Measurements from ENCODE around the gene MELTF. TPM values are rescaled to one million over a fixed set of nuclear protein-coding genes. Genes with fewer than 3 reads are reported as not detected.
A peak's percentile ranks its signal among the peaks of the same experiment; 100 is the strongest.

The MELTF gene
- total RNA-seq, 1 donor, result 5.6 TPM

DNA sequence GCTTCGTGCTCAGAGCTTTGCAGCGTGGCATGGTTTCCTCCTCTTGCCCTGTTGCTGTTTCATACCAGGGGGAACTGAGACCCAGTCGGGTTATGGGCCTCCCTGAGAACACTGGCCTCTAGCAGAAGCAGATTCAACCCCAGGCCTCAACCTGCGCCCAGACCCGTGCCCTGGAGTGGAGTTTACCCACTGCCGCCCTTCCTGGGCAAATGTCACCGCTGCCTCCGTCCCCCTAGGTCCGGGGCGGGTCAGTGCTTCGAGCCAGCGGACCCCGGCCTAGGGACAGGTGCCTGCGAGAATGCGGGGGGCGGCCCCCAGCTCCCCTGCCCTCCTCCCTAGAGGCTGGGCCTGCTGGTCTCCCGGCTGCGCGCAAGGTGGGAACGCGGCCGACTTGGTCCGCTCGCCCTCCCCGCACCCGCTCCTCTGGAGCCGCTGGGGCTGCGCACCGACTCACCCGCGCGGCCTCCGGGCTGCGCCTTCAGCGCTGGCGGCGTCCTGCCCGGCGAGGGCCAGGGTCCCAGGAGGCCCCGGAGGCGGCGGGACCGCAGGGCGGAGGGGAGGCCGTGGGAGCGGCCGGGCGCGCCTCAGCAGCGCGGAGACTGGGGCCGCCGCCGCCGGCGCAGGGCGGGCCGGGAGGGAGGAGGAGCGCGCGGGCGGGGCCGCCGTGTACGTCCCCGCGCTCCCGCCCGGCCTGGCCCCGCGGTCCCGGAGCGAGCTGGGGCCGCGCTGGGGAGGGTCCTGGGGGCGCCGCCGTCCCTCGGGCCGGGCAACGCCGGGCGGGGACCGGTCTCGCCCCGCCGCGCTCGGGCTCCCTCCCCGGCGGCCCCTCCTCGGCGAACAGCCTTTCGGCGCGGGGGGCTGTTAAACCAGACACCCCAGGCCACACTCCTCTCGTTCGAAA is 61.1 kb downstream of the MELTF start, which contains the start of gene PIGZ:
Gene PIGZ, minus strand, starts transcription at position 601 of the 901 bp plus-strand sequence. CDS start 16,802 bp downstream, outside the sequence.
- TF ChIP-seq CTCF (IDR thresholded peaks at IDR 0.05; ENCODE audit: insufficient read depth, low read length), result no peak
- peak; percentile 22 for DNase-seq (ENCODE audit: low read depth)
- peak within 1 kb of the TSS; percentile 71 for H3K4me3 ChIP-seq (ENCODE audit: low read depth, low read length)

GRCh38 chr3:196967412-196968232 is 62.0 kb downstream of the MELTF start:
- no peak for DNase-seq (ENCODE audit: low read depth)
- TF ChIP-seq CTCF (IDR thresholded peaks at IDR 0.05; ENCODE audit: insufficient read depth, low read length), result no peak
- H3K4me3 ChIP-seq (ENCODE audit: low read depth, low read length), result peak overlapping the region; percentile 71

DNA sequence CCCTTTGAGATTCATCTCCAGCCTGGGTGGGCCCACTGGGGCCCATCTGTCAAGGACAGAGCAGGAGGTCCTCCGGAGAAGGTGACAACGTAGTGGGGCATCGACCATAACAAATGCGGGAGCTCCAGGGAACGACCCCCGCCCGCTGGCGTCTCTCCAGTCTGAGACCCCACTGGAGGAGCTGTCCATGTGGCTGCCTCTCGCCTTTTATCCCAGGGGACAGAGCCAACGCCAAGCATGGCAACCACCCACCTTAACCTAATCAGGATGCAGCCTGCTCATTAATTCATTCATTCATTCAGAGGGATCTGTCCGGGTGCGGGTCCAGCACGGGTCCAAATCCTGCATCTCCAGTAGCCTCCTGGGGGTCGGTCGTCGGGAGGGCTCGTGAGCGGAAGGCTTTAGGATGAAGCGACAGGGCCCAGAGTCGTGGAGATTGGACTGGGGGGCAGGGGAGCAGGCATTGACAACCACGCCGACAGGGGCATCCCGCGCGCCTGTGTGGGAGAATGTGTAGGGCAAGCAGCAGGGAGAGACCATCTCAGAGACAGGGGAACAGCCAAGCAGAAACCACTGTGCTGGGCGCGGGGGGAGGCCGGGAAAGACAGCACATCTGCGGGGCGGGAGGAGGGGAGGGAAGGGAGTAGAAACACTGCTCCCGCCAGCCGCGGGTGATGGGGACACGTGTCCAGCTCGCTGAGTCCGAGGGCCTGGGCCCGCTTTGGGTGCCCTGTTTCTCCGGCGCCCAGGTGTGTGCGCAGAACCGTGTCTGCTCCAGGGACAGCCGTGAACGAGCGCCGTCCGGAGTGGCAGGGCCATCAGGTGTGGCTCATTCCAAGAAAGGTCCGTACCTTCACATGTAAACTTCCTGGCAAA is 62.9 kb downstream of the MELTF start:
- no peak overlapping the region for H3K4me3 ChIP-seq (ENCODE audit: low read depth, low read length)
- no peak for TF ChIP-seq CTCF (IDR thresholded peaks at IDR 0.05; ENCODE audit: insufficient read depth, low read length)
- no peak for DNase-seq (ENCODE audit: low read depth)

DNA sequence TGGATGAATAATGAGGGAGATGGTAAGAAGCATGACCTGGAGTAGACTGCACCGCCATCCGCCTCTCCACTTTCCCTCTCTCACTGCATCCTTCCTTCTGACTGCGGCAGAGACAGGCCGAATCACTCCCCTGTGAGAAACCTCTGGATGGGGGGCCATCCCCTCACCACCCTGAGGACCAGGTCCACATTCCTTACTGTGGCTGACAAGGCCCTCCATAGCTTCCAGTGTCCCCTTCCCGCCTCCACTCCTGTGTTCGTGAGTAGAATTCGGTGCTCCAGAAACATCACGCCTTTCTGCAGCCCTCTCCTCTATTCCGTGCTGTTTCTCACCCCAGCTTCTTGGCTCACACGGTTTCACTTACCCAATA is 63.8 kb downstream of the MELTF start:
- no peak for TF ChIP-seq CTCF (IDR thresholded peaks at IDR 0.05; ENCODE audit: insufficient read depth, low read length)
- DNase-seq (ENCODE audit: low read depth), result no peak
- no peak overlapping the region for H3K4me3 ChIP-seq (ENCODE audit: low read depth, low read length)

DNA sequence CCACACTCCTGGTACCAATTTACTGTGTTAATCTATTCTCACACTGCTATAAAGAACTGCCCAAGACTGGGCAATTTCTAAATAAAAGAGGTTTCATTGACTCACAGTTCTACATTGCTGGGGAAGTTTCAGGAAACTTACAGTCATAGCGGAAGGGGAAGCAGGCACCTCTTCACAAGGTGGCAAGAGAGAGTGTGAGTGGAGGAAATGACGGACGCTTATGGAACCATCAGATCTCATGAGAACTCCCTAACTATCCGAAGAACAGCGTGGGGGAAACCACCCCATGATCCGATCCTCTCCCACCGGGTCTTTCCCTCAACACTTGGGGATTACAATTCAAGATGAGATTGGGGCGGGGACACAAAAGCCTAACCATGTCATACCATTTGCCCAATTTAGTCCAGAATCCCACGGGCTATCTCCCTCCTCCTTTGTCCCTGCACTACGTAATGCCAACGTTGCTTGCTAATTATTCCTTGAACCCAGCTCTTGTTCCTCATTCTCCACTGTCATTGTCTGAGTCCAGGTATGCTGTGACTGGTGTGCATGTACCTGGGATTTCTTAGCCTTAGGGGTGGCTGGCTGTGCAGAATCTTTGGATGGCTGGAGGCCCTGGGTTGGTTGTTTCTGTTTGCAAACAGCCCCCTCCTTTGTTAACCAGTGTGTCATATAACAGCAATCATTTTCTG is 64.4 kb downstream of the MELTF start:
- no peak for TF ChIP-seq CTCF (IDR thresholded peaks at IDR 0.05; ENCODE audit: insufficient read depth, low read length)
- no peak for DNase-seq (ENCODE audit: low read depth)
- no peak overlapping the region for H3K4me3 ChIP-seq (ENCODE audit: low read depth, low read length)

- DNase-seq (ENCODE audit: low read depth), result no peak
- TF ChIP-seq CTCF (IDR thresholded peaks at IDR 0.05; ENCODE audit: insufficient read depth, low read length), result no peak
- H3K4me3 ChIP-seq (ENCODE audit: low read depth, low read length), result no peak overlapping the region
Measured at GRCh38 chr3:196963631-196963953, 66.0 kb downstream of the MELTF start.

Data from fibroblast of the aortic adventitia (primary cell).